Stimulated activated CD4-positive, alpha-beta T cell treated with anti-CD3 and anti-CD28 coated beads, TNF-alpha, amount 100 ng/mL, for 24 hours (primary cell): ENCODE data around the gene ARHGAP31.
A peak's percentile ranks its signal among the peaks of the same experiment; 100 is the strongest.
"Not testable (repeated sequence)": the region's sequence is repeated elsewhere in the genome, so short reads cannot be mapped to it uniquely, and the experiment has no call there.

Source experiments
- DNase-seq, 3 experiments: peaks; one replicate each; pipeline ENCODE4 v3.0.0-alpha.2; 2020; ENCODE audit warnings: low read depth in 3 of 3

ARHGAP31 gene

GRCh38 chr3:119319311-119319710 is 25.1 kb downstream of the ARHGAP31 start:
- no peak for DNase-seq

GRCh38 chr3:119320785-119321184 is 26.6 kb downstream of the ARHGAP31 start:
- DNase-seq = not testable (repeated sequence)

- DNase-seq = no peak
Observed at GRCh38 chr3:119322021-119322834, 28.0 kb downstream of the ARHGAP31 start.

- peak; percentile 89 to 95 (median 92) for DNase-seq
Observed at GRCh38 chr3:119322835-119323722, 28.9 kb downstream of the ARHGAP31 start.

- no peak for DNase-seq
Observed at GRCh38 chr3:119323723-119324085, 29.5 kb downstream of the ARHGAP31 start.

GRCh38 chr3:119324899-119325298 is 30.7 kb downstream of the ARHGAP31 start:
- no peak for DNase-seq

GRCh38 chr3:119326976-119327375 is 32.8 kb downstream of the ARHGAP31 start:
- DNase-seq = no peak

- no peak for DNase-seq
Observed at GRCh38 chr3:119329551-119329950, 35.4 kb downstream of the ARHGAP31 start.

- DNase-seq = no peak
Observed at GRCh38 chr3:119330181-119330580, 36.0 kb downstream of the ARHGAP31 start.

- no peak for DNase-seq
Observed at GRCh38 chr3:119330858-119331257, 36.7 kb downstream of the ARHGAP31 start.

GRCh38 chr3:119331661-119332060 is 37.5 kb downstream of the ARHGAP31 start:
- DNase-seq = no peak

- DNase-seq = no peak
Observed at GRCh38 chr3:119333773-119334509, 39.8 kb downstream of the ARHGAP31 start.

GRCh38 chr3:119336823-119337222 is 42.6 kb downstream of the ARHGAP31 start:
- no peak for DNase-seq

GRCh38 chr3:119337407-119337806 is 43.2 kb downstream of the ARHGAP31 start:
- DNase-seq = not testable (repeated sequence)

- DNase-seq = no peak
Observed at GRCh38 chr3:119338754-119339153, 44.6 kb downstream of the ARHGAP31 start.

GRCh38 chr3:119340014-119340413 is 45.8 kb downstream of the ARHGAP31 start:
- no peak for DNase-seq

- DNase-seq = no peak
Observed at GRCh38 chr3:119340446-119340845, 46.3 kb downstream of the ARHGAP31 start.

- no peak for DNase-seq
Observed at GRCh38 chr3:119342176-119342575, 48.0 kb downstream of the ARHGAP31 start.

- no peak for DNase-seq
Observed at GRCh38 chr3:119343719-119344118, 49.5 kb downstream of the ARHGAP31 start.

GRCh38 chr3:119346076-119346496 is 51.9 kb downstream of the ARHGAP31 start:
- no peak for DNase-seq

- no peak for DNase-seq
Observed at GRCh38 chr3:119347036-119347435, 52.9 kb downstream of the ARHGAP31 start.
